Umbilical cord (tissue), 2 donors: Measurements from ENCODE around the gene GAB4. TPM values are rescaled to one million over a fixed set of nuclear protein-coding genes. Genes with fewer than 3 reads are reported as not detected.
A peak's percentile ranks its signal among the peaks of the same experiment; 100 is the strongest.
"Not testable (repeated sequence)": the region's sequence is repeated elsewhere in the genome, so short reads cannot be mapped to it uniquely, and the experiment has no call there.

Experiments used
- DNase-seq: peaks from one replicate; pipeline ENCODE4 v3.0.0-alpha.2; 2015; ENCODE audit warnings: low spot score
- total RNA-seq: library from RNA; depleted of rRNA; stranded (reverse); fragments of >200 nt; gene quantifications from one replicate; pipeline ENCODE4 v1.2.3, GENCODE V29; 2014; ENCODE audit warnings: low replicate concordance; ENCODE audit not compliant: insufficient read depth

Gene GAB4
- total RNA-seq, 1 donor from 2014 or later: 1.7 TPM

DNA sequence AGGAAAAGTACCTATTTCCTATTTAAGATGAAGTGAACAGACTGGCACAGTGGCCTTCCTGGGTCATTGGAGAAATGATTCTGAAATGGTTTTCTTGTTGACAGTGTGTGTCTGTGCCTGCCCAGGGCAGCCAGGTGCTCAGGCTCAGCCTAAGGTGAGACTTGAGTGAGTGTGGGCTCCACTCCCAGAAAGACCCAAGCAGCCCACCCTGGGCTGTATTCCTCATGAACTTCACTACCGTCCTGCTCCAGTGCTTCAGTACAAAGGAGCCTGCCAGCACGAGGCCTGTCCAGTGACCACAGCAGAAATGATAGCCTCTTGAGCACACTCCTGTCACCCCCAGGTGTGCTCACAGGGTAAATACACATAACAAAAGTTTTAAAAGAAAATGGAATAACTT lies 49.5 kb downstream of the GAB4 start:
- DNase-seq: no peak

DNA sequence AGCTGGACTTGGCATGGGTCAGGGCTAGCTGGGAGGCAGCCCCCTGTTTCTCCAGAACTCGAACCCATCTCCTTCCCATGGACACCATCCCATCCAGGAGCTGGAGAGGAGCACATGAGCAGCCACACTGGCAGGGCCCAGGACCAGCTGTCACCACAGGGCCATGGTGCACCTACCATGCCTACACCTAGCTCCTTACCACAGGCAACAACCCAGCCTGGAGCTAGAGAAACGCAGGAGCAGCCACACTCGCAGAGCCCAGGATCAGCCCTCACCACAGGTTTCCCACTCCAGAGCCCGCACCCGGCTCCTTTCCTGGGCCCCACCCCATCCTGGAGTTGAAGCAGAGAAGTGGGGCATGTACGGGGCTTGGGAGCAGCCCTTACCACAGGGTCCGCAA lies 50.2 kb downstream of the GAB4 start:
- no peak for DNase-seq

DNA sequence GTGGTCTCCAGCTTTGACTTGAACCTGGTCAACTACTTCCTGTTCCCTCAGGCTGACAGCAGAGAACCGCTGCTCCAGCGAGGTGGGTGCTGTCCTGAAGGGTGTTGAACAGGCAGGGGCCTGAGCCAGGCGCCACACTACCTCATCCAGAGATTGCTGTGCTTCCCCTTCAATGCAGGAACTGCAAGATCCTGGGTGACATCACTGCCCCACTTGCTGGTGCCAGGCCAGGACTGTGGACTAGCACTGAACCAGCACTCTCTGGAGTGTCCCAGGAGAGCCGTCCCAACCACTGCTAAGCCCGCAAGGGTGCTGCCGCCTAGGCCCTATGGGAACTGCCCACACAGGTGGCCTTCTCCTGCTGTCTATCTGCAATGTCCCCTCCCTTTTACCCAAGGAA lies 51.7 kb downstream of the GAB4 start:
- no peak for DNase-seq

DNA sequence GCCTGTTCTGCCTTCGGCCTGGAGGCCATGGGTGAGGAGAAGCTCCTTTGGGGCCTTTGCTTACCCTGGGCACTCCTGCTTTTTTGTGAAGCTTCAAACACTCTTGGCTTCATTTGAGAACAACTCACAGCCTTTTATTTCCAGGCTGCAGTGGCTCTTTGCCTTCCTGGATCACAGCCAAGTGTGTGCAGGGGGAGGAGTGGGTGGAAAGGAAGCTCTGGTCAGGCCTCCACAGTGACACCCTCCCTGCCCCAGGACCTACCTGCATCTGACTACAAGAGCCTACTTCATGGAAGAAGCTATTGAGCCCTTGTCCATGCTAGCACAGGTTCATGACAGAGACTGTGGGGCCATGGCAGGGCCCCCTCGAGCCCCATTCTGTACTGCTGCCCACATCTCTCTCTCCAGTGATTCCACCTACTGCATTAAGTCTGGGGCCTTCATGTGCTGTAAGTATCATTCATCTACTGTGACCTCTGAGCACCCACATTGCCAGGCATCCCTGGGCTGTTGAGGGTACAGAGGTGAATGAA lies 52.3 kb downstream of the GAB4 start:
- DNase-seq: no peak

DNA sequence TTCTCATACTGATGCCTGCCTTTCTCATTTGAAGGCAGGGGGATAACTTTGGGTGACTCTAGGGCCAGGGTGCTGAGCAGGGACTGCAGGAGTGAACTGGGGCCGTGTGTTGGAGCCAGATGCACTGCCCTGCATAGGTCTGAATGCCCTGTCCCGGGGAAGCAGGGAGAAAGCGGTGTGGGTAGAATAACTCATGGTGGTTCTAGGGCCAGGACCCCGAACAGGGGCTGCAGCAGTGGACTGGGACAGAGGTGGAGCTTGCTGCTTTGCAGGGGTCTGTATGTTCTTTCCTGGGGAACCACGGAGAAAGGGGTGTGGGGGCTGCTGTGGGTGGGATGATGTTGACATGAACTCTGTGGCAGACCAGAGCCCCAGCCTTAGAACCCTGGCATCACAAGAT lies 52.9 kb downstream of the GAB4 start:
- no peak for DNase-seq

DNA sequence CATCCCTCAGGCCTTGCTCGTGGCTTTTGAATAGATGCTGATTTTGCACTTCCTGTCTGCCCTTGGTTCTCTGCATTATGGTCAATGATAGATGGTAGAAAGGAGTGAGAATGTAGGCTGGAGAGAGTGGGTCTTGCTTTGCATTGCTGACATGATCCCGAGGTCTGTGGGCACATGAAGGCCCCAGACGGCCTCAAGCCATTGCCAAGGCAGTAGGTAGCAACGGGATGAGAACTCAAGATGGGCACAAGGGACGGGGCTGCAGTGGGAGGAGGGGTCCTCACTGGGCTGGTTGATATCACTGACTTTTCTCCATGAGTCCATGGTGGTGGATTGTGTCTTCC lies 54.0 kb downstream of the GAB4 start:
- DNase-seq: no peak

DNA sequence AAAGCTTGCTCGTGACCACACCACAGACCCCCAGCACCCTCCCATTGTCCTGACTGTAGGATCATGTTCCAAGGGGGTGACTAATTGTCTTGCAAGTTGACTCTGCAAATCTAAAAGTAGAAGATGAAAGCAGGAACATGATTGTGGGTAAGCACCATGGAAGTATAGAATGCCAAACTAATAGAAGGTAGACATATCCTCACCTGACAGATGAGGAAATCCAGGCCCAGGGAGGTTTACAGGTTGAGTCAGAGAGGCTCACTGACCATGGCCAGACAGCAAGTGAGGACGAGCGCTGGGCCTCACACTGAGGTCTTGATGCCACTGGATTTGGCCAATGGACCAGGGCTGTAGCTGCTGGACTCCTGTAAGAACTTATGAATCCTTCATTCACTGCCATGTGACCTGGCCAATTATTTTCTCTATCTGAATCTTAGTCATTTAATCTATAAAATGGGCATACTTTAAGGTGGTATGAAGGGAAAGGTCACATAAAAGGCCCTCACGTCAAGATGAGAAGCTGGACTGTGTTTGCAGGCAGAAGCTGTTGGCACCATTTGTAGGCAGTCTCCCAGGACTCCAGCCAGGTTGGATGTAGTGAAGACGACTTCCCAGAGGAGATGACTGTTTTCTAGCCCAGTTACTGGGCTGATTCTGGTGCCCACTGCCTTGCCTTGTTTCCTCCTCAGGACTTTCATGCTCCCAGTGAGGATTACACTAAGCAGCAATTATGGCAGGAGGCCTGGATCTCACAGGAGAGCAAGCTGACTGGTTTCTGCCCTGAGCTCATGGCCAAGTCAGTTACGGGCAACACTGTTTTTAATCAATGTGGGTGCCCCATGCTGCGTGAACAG lies 54.6 kb downstream of the GAB4 start:
- no peak for DNase-seq

DNA sequence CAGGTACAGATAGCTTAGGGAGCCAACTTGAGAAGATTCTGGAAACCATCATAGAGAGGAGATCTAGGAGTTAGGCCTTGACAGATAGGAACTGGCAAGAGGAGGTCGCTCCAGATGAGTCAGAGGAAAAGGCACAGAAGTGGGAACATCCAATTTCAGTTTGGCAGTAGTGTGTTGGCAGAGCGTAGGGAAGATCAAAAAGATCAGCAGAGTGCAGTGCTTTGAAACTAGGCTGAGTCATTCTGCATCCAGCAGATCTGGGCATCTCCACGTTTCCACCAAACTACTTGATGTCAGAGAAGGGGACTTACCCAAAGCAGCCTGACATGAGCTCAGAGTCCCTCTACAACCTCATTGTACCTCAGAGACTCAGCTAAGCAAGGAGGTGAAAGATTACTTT lies 58.5 kb downstream of the GAB4 start:
- DNase-seq: peak; percentile 28

DNA sequence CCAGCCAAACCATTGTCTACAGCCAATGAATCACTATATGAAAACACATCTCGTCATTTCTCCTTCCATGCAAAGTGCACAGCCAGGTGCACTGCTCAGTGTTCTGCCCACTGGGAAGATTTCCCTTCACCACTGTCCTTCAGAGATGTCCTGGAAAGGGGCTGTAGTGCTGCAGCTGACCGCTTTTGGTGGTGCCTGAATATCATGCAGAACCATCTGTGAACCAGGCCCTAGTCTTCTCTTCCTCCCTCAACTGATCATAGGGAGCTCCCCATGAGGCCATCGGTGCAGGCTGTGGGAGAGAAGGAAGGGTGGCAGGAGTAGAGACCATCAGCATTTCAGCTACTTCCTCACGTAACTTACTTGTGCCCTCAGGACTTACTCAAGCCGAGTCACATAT lies 70.2 kb downstream of the GAB4 start:
- no peak for DNase-seq

DNA sequence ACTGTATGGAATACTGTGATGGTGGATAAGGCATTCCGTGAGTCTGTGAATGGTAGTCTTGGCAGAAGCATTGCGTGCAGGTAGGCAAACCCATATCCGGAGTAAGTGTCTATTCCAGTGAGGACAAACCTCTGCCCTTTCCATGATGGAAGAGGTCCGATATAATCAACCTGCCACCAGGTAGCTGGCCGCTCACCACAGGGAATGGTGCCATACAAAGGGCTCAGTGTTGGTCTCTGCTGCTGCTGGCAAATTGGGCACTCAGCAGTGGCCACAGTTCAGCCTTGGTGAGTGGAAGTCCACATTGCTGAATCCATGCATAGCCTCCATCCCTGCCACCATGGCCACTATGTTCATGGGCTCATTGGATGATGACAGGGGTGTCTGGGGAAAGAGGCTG lies 70.8 kb downstream of the GAB4 start:
- DNase-seq: not testable (repeated sequence)

DNA sequence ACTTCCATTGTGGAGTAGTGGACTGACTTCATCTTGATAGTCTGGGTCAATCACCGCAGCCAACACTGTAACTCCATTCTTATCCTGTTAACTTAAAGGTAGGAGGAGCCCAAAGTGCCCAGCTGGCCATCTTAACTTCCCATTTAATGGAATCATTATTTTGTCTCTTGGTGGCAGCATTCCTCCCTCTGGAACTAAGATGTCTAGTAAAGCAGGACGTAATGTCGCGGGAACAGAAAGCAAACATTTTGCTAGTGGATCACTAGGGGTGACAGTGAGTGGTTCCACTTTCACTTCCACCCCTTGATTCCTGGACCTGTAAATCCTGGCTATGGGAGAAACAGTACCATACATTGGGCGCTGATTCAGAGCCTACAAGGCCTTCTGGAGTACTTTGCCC lies 71.4 kb downstream of the GAB4 start:
- no peak for DNase-seq

DNA sequence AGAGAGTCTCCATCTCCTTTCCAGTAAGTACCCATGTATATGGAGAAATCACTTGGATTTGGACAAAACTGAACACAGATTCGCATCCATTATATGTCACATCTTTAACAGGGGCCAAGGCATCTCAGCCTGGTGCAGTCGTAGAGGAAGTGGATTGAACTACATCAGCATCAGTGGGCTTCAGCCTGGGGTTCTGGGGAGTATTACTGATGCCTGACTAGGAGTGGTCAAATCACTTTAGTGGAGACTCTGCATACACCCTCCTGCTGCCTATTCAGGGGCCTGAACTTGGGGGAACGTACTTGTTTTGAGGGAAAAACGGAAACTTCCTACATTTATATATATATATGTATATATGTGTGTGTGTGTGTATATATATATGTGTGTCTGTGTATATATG lies 72.8 kb downstream of the GAB4 start:
- DNase-seq: no peak

DNA sequence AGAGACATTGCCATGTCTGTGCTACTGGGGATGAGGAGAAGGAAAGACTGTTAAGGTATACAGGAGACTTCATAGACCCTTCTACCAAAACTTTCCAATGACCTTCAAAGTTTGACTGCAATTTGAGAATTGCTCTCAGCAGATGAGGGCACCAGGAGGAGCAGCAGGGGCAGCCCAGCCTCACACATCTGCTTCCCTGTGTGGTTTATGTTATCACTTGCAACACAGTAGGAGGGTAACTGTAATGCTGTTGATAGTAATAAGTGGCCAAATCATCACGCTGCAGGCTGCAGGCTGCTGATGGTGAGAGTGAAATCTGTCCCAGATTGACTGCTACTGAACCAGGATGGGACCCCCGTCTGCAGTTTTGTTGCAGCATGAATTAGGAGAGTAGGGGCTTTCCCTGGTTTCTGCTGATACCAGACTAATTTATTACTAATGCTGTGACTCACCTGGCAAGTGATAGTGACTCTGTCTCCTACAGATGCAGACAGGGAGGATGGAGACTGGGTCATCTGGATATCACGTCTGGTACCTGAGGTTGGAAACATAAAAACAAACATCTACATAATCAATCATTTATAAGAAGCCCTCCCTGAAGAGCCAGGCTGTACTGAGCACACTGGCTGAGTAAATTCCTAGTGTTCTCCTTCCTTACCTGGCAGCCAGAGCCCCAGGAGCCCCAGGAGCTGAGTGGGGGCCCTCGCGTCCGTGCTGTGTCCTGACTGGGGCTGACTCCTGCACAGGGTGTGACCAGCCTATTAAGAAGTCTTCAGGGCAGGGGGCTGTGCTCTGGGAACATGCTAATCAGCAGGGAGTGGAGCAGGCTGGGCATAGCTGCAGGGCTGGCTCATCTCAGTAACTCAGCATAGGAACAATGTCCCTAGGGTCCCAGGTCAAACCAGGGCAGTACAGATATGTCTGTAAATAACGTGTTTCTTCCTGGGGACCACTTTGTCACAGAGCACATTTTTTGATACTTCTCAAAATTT lies 74.4 kb downstream of the GAB4 start:
- no peak for DNase-seq

DNA sequence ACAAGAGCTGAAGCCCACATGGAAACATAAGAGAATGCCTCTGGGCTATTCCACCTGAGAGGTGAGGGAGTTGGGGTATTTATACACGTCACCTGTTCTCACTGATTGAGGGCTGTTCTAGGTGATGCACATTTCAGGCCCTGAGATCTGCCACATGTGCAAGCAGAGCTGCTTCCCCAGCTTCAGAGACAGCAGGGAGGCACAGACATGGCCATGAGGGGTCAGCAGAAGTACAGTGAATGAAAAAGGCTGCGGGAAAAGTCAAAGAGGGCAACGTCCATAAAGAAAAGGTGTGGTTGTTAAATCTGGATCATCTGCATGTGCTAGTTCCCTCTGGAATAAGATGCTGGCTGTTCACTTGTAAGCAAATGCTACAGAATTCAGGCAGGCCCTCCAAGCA lies 75.4 kb downstream of the GAB4 start:
- no peak for DNase-seq

DNA sequence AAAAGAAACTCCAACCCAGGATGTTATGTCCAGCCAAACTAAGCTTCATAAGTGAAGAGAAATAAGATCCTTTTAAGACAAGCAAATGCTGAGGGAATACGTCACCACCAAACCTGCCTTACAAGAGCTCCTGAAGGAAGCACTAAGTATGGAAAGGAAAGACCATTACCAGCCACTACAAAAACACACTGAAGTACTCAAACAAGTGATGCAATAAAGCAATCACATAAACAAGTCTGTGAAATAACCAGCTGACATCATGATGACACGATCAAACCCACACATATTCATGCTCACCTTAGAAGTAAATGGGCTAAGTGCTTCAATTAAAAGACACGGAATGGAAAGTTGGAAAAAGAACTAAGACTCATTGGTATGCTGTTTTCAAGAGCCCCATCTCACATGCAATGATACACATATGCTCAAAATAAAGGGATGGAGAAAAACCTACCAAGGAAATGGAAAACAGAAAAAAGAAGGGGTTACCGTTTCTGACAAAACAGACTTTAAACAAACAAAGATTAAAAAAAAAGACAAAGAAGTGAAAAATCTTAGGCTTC lies 82.5 kb downstream of the GAB4 start:
- no peak for DNase-seq

DNA sequence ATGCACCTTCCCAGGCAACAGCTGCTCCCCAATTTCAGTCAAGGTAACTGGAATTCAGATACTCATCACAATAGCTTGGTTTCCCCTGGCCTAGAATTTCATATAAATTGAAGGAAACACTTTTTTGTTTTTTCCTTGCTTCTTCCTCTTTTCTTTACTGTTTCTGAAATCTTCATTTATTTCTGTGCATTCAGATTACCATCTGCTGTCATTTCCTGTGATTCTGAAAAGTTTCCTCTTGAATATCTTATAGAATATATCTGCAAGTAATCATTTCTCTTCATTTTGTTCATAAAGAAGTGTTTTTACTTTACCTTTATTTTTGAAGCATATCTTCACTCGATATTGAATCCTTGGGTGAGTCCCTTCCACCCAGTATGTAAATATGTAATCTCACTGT lies 85.3 kb downstream of the GAB4 start:
- no peak for DNase-seq

DNA sequence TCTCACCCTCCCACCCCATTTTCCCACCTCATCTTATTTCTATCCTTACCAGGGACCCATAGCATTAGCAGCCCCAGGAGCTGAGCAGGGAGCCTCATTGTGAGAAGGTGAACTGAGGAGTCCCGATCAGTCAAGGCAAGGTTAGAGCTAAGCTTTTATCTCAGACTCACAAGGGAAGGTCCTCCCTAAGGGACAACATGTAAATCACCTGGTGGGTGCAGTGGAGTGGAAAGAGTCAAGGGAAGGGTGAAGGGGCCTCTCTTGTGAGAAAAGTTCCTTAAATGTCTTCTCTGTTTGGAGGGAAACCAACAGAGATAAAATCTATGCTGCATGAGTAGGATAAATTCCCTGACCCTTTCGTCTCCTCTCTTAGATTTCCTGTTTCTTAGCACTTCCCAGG lies 85.9 kb downstream of the GAB4 start:
- DNase-seq: no peak

DNA sequence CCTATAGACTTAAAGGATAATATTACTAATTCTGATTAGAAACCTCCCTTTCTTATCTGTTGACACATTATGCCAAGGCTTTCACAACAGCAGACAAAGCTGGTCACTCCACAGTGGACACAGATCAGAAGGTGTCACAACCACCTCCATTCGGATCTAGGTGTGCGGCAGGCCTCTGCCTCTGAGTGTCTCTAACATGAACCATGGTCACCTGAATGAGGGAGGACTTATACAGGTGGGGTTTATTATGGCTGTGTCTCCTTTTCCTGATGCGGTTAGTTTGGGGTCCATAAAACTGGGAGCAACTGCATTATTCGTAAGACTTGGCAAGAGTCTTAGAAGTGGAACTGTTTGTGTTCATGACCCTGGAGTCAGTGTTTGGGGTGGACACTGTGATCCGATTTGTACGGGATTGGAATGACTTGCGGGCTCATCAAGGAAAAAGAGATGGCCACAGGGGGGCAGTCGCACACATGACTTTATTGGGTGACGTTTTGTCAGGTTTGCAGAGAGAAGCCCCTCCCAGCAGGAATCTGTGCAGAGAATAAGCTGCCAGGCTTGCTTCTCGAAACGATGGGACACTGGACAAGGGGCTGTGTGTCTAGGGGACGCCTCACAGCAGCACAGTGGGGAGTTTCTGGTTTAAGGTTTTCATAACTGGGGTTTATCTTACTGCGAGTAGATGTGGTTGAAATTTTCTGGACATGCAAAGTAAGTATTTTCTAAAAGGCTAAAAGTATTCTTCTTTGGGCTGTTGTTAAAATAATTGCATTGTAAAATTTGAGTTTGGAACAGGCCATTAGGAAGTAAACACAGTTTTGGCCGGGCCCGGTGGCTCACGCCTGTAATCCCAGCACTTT lies 90.6 kb downstream of the GAB4 start:
- peak; percentile 27 for DNase-seq

DNA sequence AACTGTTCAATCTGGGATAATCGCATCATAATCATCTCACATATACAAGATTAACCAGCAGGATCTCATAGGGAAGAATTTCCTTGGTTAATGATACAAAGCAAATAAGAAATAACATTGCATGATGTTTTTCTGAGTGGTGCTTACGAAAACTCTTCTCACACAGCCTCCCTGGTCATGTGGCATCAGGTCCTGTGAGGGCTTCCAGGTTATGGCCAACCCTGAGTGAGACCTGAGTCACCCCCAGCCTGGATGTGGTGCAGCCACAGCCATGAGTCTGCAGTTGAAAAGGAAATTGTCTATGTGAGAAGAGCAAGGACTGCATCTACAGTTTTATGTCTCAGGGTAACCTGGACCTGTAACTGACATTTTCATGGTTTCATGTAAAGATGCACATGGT lies 92.3 kb downstream of the GAB4 start:
- DNase-seq: no peak

DNA sequence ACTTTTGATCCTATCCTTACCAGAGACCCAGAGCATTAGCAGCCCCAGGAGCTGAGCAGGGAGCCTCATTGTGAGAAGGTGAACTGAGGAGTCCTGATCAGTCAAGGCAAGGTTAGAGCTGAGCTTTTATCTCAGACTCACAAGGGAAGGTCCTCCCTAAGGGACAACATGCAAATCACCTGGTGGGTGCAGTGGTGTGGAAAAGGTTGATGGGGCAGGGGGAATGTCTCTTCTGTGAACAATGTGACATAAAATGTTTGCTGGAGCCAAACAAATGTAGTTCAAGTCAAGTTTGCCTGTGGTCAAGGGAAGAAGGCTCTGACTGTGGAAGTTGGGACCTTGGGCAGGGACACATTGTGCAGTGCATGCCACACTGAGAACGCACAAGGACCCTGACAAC lies 93.1 kb downstream of the GAB4 start:
- not testable (repeated sequence) for DNase-seq

DNA sequence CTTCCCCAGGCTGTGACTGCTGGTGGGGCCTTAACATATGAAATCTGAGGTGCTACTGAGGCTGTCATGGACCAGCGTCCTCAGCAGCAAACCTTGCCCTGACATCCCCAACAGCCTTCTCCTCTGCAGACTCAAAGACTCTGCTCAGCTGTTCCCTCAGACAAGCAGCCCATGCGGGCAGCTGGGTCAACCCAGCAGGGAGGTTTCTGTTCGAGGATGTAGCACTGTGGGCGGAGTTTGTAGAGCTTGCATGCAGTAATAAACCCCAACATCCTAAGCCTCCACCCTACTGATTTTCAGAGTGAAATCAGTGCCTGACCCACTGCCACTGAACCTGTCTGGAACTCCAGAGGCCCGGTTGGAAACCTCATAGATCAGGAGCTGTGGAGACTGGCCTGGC lies 94.0 kb downstream of the GAB4 start:
- DNase-seq: no peak
